NCI-H524 (cell line): Measurements from ENCODE around the gene PCDHA5.
"Not testable (repeated sequence)": the region's sequence is repeated elsewhere in the genome, so short reads cannot be mapped to it uniquely, and the experiment has no call there.

ENCODE experiments used
- DNase-seq, 2 experiments: peaks; one replicate each; lab custom pipeline; 2025; lab: John Stamatoyannopoulos, UW

Gene PCDHA5

GRCh38 chr5:140823475-140823874 is 2.1 kb downstream of the PCDHA5 start:
- DNase-seq = no peak

- no peak for DNase-seq
These were observed 6.4 kb downstream of the PCDHA5 start, which contains the start of gene PCDHA6 for GRCh38 chr5:140827704-140828361. Gene PCDHA6 (plus strand): TSS chr5:140827960. CDS start chr5:140828092, 132 bp downstream.

GRCh38 chr5:140828362-140828737 is 6.9 kb downstream of the PCDHA5 start:
- no peak for DNase-seq

GRCh38 chr5:140829511-140830501 is 8.4 kb downstream of the PCDHA5 start:
- DNase-seq = not testable (repeated sequence)

GRCh38 chr5:140833993-140834392 is 12.6 kb downstream of the PCDHA5 start, which contains the start of gene PCDHA7:
Gene PCDHA7 (plus strand): TSS chr5:140834269. CDS start chr5:140834384, 115 bp downstream.
- DNase-seq = no peak

- not testable (repeated sequence) for DNase-seq
These were observed 13.1 kb downstream of the PCDHA5 start for GRCh38 chr5:140834439-140835008.

- DNase-seq = no peak
These were observed 14.5 kb downstream of the PCDHA5 start for GRCh38 chr5:140835622-140836510.

- DNase-seq = peak; percentile 5 to 61
These were observed 19.9 kb downstream of the PCDHA5 start, which contains the start of gene PCDHA8 for GRCh38 chr5:140840978-140841962. Gene PCDHA8 (plus strand): TSS chr5:140841187. CDS start chr5:140841322, 135 bp downstream.

GRCh38 chr5:140842798-140843733 is 21.7 kb downstream of the PCDHA5 start:
- DNase-seq = no peak

GRCh38 chr5:140848139-140849102 is 27.0 kb downstream of the PCDHA5 start, which contains the start of gene PCDHA9:
Gene PCDHA9 (plus strand): TSS chr5:140848382. CDS start chr5:140848496, 114 bp downstream.
- not testable (repeated sequence) for DNase-seq

GRCh38 chr5:140849831-140850634 is 28.6 kb downstream of the PCDHA5 start:
- not testable (repeated sequence) for DNase-seq

- DNase-seq = no peak
These were observed 34.6 kb downstream of the PCDHA5 start, which contains the start of gene PCDHA10 for GRCh38 chr5:140855772-140856674. Gene PCDHA10 (plus strand): TSS chr5:140855897. CDS start chr5:140856049, 152 bp downstream.

- DNase-seq = no peak
These were observed 36.0 kb downstream of the PCDHA5 start for GRCh38 chr5:140857177-140857986.

GRCh38 chr5:140857987-140858240 is 36.5 kb downstream of the PCDHA5 start:
- no peak for DNase-seq
